SK-N-SH (cell line): ENCODE data around the gene NALCN. TPM values are rescaled to one million over a fixed set of nuclear protein-coding genes. Genes with fewer than 3 reads are reported as not detected.

Experiments
- CTCF ChIA-PET: fragments of 300-600, 350-600 bp; formaldehyde crosslinking; extraction: SDS; loops from one replicate; lab custom pipeline; 2021; lab: Yijun Ruan, JAX
- POLR2A ChIA-PET: fragments of 350-600 bp; sonication (Branson Sonifier 250); formaldehyde crosslinking; extraction: SDS; loops from one replicate; lab custom pipeline; 2020; ENCODE audit warnings: antibody characterized with exemption, inconsistent platforms; lab: Yijun Ruan, JAX
- DNase-seq: peaks from one replicate; pipeline ENCODE4 v3.0.0; 2012
- H2AFZ ChIP-seq: fragments of 200-600 bp; sonication (generic); 2 replicates; pipeline ENCODE4 v1.8.1; 2016; ENCODE audit warnings: antibody characterized with exemption, mild to moderate bottlenecking, low read depth
- H3F3A ChIP-seq: fragments of 200-600 bp; sonication (generic); replicated peaks from 2 replicates; pipeline ENCODE3; 2016; ENCODE audit warnings: antibody characterized with exemption, mild to moderate bottlenecking; ENCODE audit not compliant: insufficient read depth
- H3K27ac ChIP-seq, 2 experiments: fragments of 200-500 bp in 1 of 2; fragments of 200-600 bp in 1 of 2; sonication (Bioruptor generic) in 1 of 2; sonication (generic), shearing (Covaris generic) in 1 of 2; 2 replicates each; pipeline versions ENCODE4 v1.5.1 to v1.6.1; 2014 to 2016; ENCODE audit warnings: low read depth in 2 of 2, inconsistent platforms in 1 of 2, low read length in 1 of 2, mild to moderate bottlenecking in 1 of 2, mixed read lengths in 1 of 2
- H3K27me3 ChIP-seq: fragments of 200-600 bp; sonication (generic), shearing (Covaris generic); 2 replicates; pipeline ENCODE4 v1.6.1; 2016; ENCODE audit warnings: mixed run types; ENCODE audit not compliant: insufficient read depth
- H3K36me3 ChIP-seq, 2 experiments: fragments of 200-500 bp in 1 of 2; fragments of 200-600 bp in 1 of 2; sonication (Bioruptor generic) in 1 of 2; sonication (generic) in 1 of 2; replicated peaks in 1 of 2; 2 replicates each; pipeline versions ENCODE3 to v1.5.1; 2014 to 2016; ENCODE audit warnings: low read length in 1 of 2, mild to moderate bottlenecking in 1 of 2; ENCODE audit not compliant: insufficient read depth in 2 of 2, control insufficient read depth in 1 of 2
- H3K4me1 ChIP-seq, 2 experiments: fragments of 200-500 bp in 1 of 2; fragments of 200-600 bp in 1 of 2; sonication (Bioruptor generic) in 1 of 2; sonication (generic), shearing (Covaris generic) in 1 of 2; 2 replicates each; pipeline versions ENCODE4 v1.5.1 to v1.6.1; 2014 to 2016; ENCODE audit warnings: low read depth in 1 of 2, low read length in 1 of 2, mixed run types in 1 of 2; ENCODE audit not compliant: insufficient read depth in 2 of 2, control insufficient read depth in 1 of 2
- H3K4me2 ChIP-seq: fragments of 200-600 bp; sonication (generic), shearing (Covaris generic); 2 replicates; pipeline ENCODE4 v1.6.1; 2017; ENCODE audit warnings: mixed run types
- H3K4me3 ChIP-seq, 2 experiments: fragments of 200-500 bp in 1 of 2; fragments of 200-600 bp in 1 of 2; sonication (Bioruptor generic) in 1 of 2; sonication (generic), shearing (Covaris generic) in 1 of 2; 2 replicates each; pipeline versions ENCODE4 v1.5.1 to v1.8.1; 2014 to 2016; ENCODE audit warnings: low read depth in 2 of 2, inconsistent platforms in 1 of 2, low read length in 1 of 2, mild to moderate bottlenecking in 1 of 2, mixed read lengths in 1 of 2, moderate library complexity in 1 of 2
- H3K79me2 ChIP-seq: fragments of 200-600 bp; sonication (generic); 2 replicates; pipeline ENCODE4 v1.8.1; 2017; ENCODE audit warnings: mild to moderate bottlenecking; ENCODE audit not compliant: insufficient read depth
- H3K9ac ChIP-seq: fragments of 200-600 bp; sonication (generic); 2 replicates; pipeline ENCODE4 v1.6.1; 2017; ENCODE audit warnings: mixed run types
- H3K9me2 ChIP-seq: fragments of 200-600 bp; sonication (generic); 2 replicates; pipeline ENCODE4 v1.6.1; 2017; ENCODE audit warnings: mixed run types
- H3K9me3 ChIP-seq: fragments of 200-600 bp; sonication (generic); 2 replicates; pipeline ENCODE4 v1.6.1; 2017; ENCODE audit warnings: mixed run types, mild to moderate bottlenecking, moderate library complexity
- H4K20me1 ChIP-seq: fragments of 200-600 bp; sonication (generic); 2 replicates; pipeline ENCODE4 v1.6.1; 2017; ENCODE audit warnings: mild to moderate bottlenecking, mixed run types; ENCODE audit not compliant: insufficient read depth
- CTCF ChIP-seq: fragments of 200-600 bp; sonication (generic); IDR thresholded peaks from 2 replicates; pipeline ENCODE4 v1.6.1; 2017; ENCODE audit warnings: antibody characterized with exemption, mild to moderate bottlenecking, moderate library complexity
- ELF1 ChIP-seq: IDR thresholded peaks from 2 replicates; pipeline ENCODE4 v1.4.0; 2012
- EP300 ChIP-seq, 2 experiments: IDR thresholded peaks; 2 replicates each; pipeline versions ENCODE4 v1.4.0 to v1.6.1; 2012; ENCODE audit warnings: borderline replicate concordance in 1 of 2, low read depth in 1 of 2, low read length in 1 of 2
- GABPA ChIP-seq: IDR thresholded peaks from 2 replicates; pipeline ENCODE4 v1.4.0; 2012; ENCODE audit warnings: low read depth, mild to moderate bottlenecking
- IRF3 ChIP-seq: fragments of 150-350 bp; IDR thresholded peaks from 2 replicates; pipeline ENCODE4 v1.6.1; 2016; ENCODE audit warnings: mild to moderate bottlenecking, low read depth, low read length
- JUND ChIP-seq: IDR thresholded peaks from 2 replicates; pipeline ENCODE4 v1.4.0; 2012
- MAX ChIP-seq: IDR thresholded peaks from 2 replicates; pipeline ENCODE4 v1.4.0; 2012; ENCODE audit warnings: low read depth
- SIN3A ChIP-seq: IDR thresholded peaks from 2 replicates; pipeline ENCODE4 v1.6.1; 2012; ENCODE audit warnings: low read depth, mild to moderate bottlenecking, low read length, moderate library complexity, borderline replicate concordance
- TEAD4 ChIP-seq: IDR thresholded peaks from 2 replicates; pipeline ENCODE4 v1.4.0; 2012; ENCODE audit warnings: mild to moderate bottlenecking, borderline replicate concordance; ENCODE audit not compliant: insufficient read depth
- USF1 ChIP-seq: IDR thresholded peaks from 2 replicates; pipeline ENCODE4 v1.4.0; 2012; ENCODE audit warnings: low read depth, borderline replicate concordance
- WGBS: methylation state at CpG from one replicate; pipeline ENCODE4 v1.1.6; 2017; ENCODE audit warnings: low lambda C conversion rate; 5-methylcytosine and 5-hydroxymethylcytosine counted together
- polyA plus RNA-seq, 3 experiments: library from polyadenylated mRNA; depleted of rRNA; stranded (reverse); fragments of >200 nt; gene quantifications; 2 replicates each; pipeline ENCODE4 v1.2.3, GENCODE V29; 2012

NALCN gene
- polyA plus RNA-seq, 1 of the 3 experiments (the other 2 are of a cell fraction): 3.0 TPM

- no peak for TF ChIP-seq IRF3
- no peak for TF ChIP-seq EP300 (IDR thresholded peaks at IDR 0.05; ENCODE audit: borderline replicate concordance in 1 of 2, low read depth in 1 of 2, low read length in 1 of 2)
These were observed 143.4 kb downstream of the NALCN start (continued) for GRCh38 chr13:101272886-101273285.

- 81% methylated on average over 11 of the region's 11 CpGs for WGBS
- H3K9ac ChIP-seq: no peak overlapping the region
- no peaks in the 10 kb centered on the region for H3F3A ChIP-seq
- H3K4me1 ChIP-seq: no peaks in the 10 kb centered on the region
- POLR2A ChIA-PET: no interaction called here
- no peak overlapping the region for H3K4me3 ChIP-seq
- no peaks in the 10 kb centered on the region for H3K9me2 ChIP-seq
- H2AFZ ChIP-seq: no peak overlapping the region
- H3K9me3 ChIP-seq: no peaks in the 10 kb centered on the region
- H3K79me2 ChIP-seq: no peaks in the 10 kb centered on the region
- H3K36me3 ChIP-seq: no peaks in the 10 kb centered on the region
- DNase-seq: no peak
- CTCF ChIA-PET: no interaction called here
- TF ChIP-seq IRF3 (no peak), CTCF (no peak), SIN3A (no peak), GABPA (no peak), TEAD4 (no peak), USF1 (no peak), JUND (no peak), MAX (no peak), ELF1 (no peak), EP300 (IDR thresholded peaks at IDR 0.05; ENCODE audit: borderline replicate concordance in 1 of 2, low read depth in 1 of 2, low read length in 1 of 2) (no peak)
- H3K4me2 ChIP-seq: no peak overlapping the region
- H4K20me1 ChIP-seq: no peaks in the 10 kb centered on the region
- H3K27me3 ChIP-seq: no peaks in the 10 kb centered on the region
- H3K27ac ChIP-seq: no peak overlapping the region
These were observed 144.5 kb downstream of the NALCN start for GRCh38 chr13:101271681-101272245.
